ENCODE results near the gene DGKI.

DNA sequence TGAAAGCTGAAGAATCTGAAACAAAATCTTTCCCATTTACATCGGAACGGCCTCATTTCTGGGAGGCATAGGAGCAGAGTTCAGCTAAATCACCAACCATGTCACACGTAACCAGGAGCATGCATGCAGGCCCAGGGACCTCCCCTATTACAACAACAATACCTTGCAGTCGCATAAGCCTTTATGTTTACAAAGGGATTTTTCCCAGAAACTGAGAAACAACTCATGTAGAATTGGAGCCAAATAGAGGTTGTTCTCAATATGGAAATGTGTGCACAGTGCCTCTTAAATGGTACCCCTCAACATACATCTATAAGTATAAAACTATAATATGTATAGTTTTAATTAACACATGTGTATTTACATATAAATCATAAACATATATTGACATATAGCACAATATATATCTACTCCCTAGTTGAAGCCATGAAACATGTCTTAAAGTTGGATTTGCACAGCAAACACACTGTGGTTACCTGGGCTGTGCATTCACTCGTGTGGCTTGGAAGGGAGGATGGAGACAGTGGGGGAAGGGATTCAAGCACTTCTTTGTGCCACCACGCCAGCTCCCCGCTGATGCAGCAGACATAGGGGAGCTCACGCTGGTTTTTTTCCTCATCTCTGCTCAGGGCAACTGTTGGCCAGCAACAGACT is 35.0 kb upstream of the DGKI start:
- TF ChIP-seq CTCF (IDR thresholded peaks at IDR 0.05; ENCODE audit: low read length) (no peak), EZH2 (IDR thresholded peaks at IDR 0.05; ENCODE audit: borderline replicate concordance, low read length) (no peak)
